Measurements from ENCODE around the gene CATSPER1.

DNA sequence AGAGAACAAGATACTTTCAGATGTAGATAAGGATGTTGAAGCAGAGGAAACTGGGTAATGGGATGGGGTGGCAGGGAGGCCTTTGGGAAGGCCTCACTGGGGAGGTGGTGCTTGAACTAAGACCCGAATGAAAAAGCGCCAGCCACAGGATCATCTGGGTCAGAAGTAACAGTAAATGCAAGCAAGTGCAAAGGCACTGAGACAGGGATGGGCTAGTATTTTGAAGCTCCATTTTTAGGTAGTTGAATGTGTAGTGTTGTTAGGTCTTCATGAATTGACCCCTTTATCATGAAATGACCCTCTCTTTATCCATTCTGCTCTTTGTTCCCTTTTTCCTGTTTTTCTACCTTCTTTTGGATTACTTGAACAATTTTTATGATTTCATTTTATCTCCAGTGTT lies 37.6 kb upstream of the CATSPER1 start:
- TF ChIP-seq, protein P1, sequence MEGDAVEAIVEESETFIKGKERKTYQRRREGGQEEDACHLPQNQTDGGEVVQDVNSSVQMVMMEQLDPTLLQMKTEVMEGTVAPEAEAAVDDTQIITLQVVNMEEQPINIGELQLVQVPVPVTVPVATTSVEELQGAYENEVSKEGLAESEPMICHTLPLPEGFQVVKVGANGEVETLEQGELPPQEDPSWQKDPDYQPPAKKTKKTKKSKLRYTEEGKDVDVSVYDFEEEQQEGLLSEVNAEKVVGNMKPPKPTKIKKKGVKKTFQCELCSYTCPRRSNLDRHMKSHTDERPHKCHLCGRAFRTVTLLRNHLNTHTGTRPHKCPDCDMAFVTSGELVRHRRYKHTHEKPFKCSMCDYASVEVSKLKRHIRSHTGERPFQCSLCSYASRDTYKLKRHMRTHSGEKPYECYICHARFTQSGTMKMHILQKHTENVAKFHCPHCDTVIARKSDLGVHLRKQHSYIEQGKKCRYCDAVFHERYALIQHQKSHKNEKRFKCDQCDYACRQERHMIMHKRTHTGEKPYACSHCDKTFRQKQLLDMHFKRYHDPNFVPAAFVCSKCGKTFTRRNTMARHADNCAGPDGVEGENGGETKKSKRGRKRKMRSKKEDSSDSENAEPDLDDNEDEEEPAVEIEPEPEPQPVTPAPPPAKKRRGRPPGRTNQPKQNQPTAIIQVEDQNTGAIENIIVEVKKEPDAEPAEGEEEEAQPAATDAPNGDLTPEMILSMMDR (IDR thresholded peaks at IDR 0.05; ENCODE audit: insufficient read depth, low read length): no peak
- TF ChIP-seq REST (IDR thresholded peaks at IDR 0.05; ENCODE audit: insufficient replicate concordance, low read depth): no peak
- TF ChIP-seq POLR2AphosphoS5 (IDR thresholded peaks at IDR 0.05; ENCODE audit: low read depth): no peak
